ENCODE results near the gene KEAP1. TPM values are rescaled to one million over a fixed set of nuclear protein-coding genes. Genes with fewer than 3 reads are reported as not detected.

The KEAP1 gene
- total and polyA plus RNA-seq, 9 of the 15 experiments (the other 6 are each of a cell fraction or from before 2014, with no cell fraction given) = 2.1 to 95.6 (median 64.3) TPM

DNA sequence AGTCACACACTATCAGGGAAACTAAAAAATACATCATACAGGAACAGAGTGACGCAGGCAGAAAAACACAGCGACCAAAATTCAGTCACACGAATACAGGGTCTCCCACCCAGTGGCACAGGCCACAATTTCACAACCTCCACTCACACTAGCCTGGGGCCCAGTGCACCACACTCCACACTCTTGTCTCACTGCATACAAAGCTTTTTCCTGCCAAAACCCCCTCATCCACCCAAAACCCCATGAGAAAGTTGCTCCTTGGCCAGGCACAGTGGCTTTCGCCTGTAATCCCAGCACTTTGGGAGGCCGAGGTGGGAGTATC is 12.9 kb upstream of the KEAP1 start (continued):
- TF ChIP-seq, protein P1, sequence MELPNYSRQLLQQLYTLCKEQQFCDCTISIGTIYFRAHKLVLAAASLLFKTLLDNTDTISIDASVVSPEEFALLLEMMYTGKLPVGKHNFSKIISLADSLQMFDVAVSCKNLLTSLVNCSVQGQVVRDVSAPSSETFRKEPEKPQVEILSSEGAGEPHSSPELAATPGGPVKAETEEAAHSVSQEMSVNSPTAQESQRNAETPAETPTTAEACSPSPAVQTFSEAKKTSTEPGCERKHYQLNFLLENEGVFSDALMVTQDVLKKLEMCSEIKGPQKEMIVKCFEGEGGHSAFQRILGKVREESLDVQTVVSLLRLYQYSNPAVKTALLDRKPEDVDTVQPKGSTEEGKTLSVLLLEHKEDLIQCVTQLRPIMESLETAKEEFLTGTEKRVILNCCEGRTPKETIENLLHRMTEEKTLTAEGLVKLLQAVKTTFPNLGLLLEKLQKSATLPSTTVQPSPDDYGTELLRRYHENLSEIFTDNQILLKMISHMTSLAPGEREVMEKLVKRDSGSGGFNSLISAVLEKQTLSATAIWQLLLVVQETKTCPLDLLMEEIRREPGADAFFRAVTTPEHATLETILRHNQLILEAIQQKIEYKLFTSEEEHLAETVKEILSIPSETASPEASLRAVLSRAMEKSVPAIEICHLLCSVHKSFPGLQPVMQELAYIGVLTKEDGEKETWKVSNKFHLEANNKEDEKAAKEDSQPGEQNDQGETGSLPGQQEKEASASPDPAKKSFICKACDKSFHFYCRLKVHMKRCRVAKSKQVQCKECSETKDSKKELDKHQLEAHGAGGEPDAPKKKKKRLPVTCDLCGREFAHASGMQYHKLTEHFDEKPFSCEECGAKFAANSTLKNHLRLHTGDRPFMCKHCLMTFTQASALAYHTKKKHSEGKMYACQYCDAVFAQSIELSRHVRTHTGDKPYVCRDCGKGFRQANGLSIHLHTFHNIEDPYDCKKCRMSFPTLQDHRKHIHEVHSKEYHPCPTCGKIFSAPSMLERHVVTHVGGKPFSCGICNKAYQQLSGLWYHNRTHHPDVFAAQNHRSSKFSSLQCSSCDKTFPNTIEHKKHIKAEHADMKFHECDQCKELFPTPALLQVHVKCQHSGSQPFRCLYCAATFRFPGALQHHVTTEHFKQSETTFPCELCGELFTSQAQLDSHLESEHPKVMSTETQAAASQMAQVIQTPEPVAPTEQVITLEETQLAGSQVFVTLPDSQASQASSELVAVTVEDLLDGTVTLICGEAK (IDR thresholded peaks at IDR 0.05) = no peak
- TF ChIP-seq, protein P1 (CRISPR knock-in tag; IDR thresholded peaks at IDR 0.05) = no peak
- TF ChIP-seq, protein P2, sequence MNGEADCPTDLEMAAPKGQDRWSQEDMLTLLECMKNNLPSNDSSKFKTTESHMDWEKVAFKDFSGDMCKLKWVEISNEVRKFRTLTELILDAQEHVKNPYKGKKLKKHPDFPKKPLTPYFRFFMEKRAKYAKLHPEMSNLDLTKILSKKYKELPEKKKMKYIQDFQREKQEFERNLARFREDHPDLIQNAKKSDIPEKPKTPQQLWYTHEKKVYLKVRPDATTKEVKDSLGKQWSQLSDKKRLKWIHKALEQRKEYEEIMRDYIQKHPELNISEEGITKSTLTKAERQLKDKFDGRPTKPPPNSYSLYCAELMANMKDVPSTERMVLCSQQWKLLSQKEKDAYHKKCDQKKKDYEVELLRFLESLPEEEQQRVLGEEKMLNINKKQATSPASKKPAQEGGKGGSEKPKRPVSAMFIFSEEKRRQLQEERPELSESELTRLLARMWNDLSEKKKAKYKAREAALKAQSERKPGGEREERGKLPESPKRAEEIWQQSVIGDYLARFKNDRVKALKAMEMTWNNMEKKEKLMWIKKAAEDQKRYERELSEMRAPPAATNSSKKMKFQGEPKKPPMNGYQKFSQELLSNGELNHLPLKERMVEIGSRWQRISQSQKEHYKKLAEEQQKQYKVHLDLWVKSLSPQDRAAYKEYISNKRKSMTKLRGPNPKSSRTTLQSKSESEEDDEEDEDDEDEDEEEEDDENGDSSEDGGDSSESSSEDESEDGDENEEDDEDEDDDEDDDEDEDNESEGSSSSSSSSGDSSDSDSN (IDR thresholded peaks at IDR 0.05; ENCODE audit: borderline replicate concordance in 1 of 2, low read depth in 2 of 2, low read length in 2 of 2) = no peak
- TF ChIP-seq ZNF57 (CRISPR knock-in tag; IDR thresholded peaks at IDR 0.05) (no peak), KAT7 (CRISPR knock-in tag; IDR thresholded peaks at IDR 0.05; ENCODE audit: borderline replicate concordance) (no peak), ZNF253 (CRISPR knock-in tag; conservative IDR thresholded peaks at IDR 0.05) (no peak), KDM2B (CRISPR knock-in tag; IDR thresholded peaks at IDR 0.05) (no peak), YBX1 (IDR thresholded peaks at IDR 0.05) (no peak), STAT5A (IDR thresholded peaks at IDR 0.05; ENCODE audit: borderline replicate concordance, low read length) (no peak), ZBTB1 (CRISPR knock-in tag; IDR thresholded peaks at IDR 0.05; ENCODE audit: borderline replicate concordance, low read depth) (no peak), RBM34 (IDR thresholded peaks at IDR 0.05; ENCODE audit: borderline replicate concordance, insufficient read depth, low read length) (no peak)

All from K562 (cell line).